ENCODE measurements around the gene GALR2.

DNA sequence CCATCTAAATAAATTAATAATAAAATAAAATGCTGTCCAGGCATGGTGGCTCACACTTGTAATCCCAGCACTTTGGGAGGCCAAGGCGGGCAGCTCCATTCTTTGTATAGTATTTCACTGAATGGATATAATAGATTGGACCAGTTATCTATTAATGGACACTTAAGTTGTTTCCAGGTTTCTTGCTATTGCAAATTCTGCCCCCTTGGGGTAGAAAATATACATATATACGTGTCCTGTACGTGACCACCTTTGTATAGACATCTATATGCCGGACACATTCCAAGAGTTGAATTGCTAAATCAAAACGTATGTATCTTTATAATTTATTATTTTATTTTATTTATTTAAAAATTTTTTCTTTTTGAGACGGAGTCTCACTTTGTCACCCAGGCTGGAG lies 32.9 kb downstream of the GALR2 start:
- TF ChIP-seq, protein P1, sequence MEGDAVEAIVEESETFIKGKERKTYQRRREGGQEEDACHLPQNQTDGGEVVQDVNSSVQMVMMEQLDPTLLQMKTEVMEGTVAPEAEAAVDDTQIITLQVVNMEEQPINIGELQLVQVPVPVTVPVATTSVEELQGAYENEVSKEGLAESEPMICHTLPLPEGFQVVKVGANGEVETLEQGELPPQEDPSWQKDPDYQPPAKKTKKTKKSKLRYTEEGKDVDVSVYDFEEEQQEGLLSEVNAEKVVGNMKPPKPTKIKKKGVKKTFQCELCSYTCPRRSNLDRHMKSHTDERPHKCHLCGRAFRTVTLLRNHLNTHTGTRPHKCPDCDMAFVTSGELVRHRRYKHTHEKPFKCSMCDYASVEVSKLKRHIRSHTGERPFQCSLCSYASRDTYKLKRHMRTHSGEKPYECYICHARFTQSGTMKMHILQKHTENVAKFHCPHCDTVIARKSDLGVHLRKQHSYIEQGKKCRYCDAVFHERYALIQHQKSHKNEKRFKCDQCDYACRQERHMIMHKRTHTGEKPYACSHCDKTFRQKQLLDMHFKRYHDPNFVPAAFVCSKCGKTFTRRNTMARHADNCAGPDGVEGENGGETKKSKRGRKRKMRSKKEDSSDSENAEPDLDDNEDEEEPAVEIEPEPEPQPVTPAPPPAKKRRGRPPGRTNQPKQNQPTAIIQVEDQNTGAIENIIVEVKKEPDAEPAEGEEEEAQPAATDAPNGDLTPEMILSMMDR (IDR thresholded peaks at IDR 0.05; ENCODE audit: insufficient read depth, low read depth, low read length): no peak
- TF ChIP-seq EZH2 (IDR thresholded peaks at IDR 0.05; ENCODE audit: insufficient read depth, low read length): no peak
